HPDE6-E6E7 (cell line): Measurements from ENCODE around the gene C19orf85.
"Not testable (repeated sequence)": the region's sequence is repeated elsewhere in the genome, so short reads cannot be mapped to it uniquely, and the experiment has no call there.

Experiments used
- DNase-seq: peaks from one replicate; pipeline ENCODE4 v3.0.0; 2011; ENCODE audit warnings: missing footprints; ENCODE audit errors: extremely low spot score

C19orf85 gene

DNA sequence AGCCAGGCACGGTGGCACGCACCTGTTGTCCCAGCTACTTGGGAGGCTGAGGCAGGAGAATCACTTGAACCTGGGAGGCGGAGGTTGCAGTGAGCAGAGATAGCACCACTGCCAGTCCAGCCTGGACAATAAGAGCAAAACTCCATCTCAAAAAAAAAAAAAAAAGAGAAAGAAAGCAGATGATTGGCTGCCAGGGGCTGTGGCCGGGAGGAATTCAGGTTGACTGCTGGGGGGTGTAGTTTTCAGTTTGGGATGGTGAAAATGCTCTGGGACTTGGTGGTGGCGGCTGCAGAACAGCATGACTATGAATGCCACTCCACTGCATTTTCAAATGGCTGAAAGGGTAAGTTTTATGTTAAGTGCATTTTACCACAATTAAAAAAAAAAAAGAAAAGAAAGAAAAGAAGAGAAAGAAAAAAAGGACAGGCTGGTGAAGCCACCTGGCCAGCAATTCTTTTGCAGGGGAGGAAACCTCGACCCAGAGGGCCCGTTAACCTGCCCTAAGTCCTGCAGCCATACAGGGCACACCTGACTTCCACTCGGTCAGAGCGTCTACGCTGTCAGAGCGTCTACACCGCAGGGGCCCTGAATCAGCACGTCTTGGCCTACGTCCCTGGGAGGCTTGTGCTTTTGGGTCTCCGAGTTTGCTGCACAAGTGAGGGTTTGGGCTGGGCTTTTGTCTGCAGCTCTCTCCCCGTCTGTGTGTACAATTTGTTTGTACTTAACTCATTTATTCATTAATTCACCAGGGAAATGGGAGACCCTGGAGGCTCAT, 6.7 kb downstream of the C19orf85 start:
- DNase-seq = no peak

DNA sequence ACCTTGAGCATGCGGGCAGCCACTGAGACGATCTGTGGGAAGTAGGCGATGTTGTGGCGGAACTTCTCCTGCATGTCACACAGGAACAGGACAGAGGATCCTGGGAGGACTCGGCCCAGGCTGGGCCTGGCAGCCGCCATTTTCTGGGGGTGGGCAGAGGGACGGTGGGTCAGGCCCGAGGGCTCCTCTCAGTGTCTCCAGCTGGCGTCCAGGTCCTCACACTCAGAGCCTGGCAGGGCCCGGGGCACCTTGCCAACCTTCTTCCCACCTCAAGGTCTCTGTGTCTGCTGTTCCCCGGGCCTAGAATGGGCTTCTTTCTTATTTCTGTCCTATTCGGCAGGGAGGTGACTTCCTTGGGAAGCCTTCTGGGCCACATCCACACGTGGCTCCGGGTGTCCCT, 8.2 kb downstream of the C19orf85 start:
- DNase-seq = no peak

DNA sequence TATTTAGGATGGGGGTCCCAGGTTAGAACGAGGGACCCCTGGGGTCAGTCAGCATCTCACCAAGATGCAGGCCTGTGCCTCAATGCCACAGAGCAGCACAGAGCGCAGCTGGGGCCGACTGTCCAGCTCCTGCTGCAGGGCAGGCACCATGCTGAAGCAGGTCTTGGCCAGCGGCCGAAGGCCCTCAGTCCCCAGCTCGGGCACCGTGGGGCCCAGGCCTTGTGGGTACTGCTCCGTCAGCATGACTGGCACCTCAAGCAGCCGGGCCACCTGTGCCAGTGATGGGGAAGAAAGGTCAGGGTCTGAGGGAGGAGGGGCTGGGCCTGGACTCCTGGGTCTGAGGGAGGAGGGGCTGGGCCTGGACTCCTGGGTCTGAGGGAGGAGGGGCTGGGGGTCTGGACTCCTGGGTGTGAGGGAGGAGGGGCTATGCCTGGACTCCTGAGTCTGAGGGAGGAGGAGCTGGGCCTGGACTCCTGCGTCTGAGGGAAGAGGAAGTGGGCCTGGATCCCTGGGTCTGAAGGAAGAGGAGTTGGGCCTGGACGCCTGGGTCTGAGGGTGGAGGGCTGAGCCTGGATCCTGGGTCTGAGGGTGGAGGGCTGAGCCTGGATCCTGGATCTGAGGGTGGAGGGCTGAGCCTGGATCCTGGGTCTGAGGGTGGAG, 8.8 kb downstream of the C19orf85 start:
- no peak for DNase-seq

DNA sequence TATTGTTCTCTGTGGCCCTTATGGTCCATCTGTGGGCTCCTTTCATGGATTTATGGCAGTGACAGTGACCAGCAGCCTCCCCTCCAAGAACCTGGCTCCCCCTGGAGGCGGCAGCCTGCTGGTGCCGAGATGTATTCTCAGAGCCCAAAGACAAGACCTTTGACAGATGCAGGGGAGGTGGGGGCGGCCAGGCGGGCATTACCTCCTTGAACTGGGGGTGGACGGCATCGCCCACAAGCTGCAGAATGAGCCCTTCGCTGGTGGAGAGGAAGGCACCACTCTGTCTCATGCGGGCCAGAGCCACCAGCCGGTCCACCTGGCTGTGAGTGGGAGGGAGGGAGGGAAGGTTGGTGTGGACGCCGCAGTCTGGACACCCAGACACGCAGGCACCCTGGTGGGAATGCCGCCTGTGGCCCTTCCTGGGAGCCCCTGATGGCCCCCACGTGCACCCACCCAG, 9.7 kb downstream of the C19orf85 start:
- no peak for DNase-seq

DNA sequence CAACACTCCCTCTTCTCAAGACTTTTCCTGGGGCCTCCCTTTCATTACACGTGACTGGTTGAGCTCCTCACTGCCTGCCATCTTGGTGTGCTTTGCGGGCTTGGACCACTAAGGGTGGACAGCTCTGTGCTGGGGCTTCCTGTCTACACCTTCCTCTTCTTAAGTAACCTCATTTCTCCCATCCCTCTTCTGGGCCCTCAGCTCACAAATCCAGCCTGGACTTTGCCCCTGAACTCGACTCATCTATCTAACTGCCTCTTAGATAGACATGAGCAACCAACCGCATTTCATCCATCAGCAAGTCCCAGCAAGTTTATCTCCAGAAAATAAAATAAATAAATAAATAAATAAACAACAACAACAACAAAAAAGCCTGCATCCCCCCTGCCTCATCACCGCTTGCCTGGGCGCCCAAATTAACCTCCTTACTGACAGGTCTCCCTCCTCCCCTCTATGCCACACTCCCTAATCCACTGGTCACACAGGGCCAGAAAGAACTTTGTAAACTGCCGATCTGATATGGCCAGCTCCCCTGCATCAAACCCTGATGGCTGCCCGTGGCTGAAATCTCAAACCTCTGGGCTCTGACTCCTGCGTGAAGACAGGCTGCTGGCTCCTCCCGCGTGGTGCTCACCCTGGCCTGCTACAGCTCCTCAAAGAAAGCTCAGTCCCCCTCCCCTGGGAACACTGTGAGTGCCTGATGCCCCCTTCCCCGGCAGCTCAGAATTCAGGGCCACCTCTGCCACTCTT, 10.9 kb downstream of the C19orf85 start:
- no peak for DNase-seq

DNA sequence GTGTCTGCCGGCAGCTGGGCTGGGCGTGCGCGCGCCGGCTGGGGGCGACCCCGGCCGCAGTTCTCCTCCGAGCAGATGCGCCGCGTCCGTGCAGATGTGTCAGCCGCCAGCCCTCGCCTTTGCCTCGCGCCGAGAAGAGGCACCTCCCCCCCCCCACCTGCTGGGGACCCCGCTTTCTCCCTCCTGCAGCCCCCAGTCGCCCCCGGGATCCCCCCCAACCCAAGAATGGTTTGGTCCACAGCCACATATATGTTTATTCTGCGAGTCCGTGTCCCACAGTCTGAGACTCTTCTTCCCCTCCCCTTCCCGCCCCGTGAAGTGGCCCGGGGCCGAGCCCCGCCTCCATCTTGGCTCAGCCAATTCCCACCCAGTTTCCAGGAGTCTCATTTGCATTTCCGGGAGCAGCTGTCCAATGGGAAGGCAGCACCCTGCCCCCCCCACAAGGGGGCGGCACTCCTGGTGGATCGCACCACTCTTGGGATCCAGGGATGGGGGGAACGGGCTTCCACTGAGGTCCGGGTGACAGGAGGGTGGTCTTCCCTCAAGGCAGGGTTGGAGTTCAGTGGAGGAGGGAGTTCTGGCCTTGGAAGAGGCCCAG, 11.7 kb downstream of the C19orf85 start:
- DNase-seq = no peak

DNA sequence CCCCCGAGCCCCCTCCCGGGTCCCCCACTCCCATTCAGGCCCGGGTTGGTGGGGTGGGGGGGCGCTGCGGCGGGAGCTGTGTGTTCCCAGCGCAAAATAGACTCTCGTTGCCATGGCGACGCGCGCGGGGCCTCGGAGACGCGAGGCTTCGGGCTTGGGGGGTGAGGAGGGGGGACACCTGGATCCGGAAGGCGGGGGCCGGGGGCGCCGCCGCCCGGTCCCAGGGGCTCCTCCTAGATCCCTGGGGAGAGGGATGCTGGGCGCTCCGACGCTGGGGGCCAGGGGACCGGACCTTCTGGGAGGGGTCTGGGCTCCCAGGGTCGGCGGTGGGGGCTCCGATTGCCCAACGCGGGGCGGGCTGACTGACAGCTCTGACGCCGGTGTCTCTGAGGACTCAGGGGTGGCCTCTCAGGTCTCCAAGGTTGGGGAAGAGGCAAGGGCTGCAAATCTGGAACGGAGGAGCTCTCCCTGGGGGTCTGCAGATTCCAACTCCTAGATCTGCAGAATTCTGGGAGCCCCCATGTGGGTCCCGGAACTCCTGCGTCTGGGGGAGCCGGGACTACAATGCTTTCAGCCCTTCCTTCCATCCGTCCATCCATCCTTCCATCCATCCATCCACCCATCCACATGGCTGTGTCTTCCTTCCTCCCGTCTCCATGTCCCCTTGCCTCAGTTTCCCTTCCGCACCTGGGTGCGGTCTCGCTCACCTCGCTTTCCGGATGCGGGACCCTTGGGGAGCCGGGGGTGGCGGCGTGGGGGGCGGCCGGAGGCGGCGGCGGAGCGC, 12.4 kb downstream of the C19orf85 start:
- no peak for DNase-seq

DNA sequence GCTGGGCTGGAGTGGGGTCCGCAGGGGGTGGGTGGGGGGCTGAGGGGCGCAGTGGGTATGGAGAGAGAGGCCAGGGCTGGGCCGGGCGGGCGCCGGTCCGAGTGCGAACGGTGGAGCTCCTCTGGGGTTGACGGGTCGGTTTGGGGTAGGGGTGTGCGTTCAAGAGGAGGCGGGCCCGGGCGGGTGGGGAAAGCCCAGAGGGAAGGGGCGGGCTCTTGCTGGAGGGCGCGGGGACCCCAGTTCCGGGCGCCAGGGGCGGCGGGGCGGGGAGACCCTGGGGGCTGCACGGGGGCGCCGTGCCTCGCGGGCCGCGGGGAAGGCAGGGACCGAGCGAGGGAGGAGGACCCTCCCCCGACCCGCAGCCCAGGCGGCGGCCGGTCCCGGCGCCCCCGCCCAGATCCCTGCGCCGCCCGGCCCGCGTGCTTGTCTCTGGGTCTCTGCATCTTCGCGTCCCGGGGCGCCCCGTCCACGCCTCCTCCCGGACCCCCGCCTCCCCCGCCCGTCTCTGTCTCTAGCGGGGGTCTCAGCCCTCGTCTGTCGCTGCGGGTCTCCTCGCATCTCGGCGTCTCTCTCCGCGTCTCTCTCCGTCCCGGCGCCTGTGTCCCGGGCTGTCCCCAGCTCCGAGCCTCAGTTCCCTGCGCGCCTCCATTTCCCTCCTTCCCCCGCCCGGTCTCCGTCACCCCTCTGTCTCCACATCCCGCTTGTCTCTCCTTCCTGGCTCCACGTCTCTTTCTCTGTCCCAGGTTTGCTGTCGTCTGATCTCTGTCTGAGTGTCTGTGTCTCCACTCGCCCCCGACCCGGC, 13.2 kb downstream of the C19orf85 start:
- no peak for DNase-seq

DNA sequence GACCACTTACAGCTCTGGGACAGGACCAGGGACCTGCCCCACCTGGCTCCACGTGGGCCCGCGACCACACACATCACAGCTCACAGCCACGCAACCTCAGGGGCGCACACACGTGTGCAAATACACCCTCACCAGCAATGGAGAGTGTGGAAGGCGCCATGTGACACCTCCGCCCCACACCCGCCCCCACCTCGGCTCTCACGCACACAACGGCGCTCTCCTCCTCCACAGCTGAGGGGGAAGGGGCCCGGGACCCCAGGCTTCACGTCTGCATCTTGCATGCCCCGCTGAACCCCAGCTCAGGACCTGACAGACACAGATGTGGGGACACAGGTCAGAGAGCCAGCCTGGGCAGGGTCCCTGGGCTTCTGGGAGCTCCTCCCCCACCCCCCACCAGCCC, 15.1 kb downstream of the C19orf85 start:
- DNase-seq = no peak

DNA sequence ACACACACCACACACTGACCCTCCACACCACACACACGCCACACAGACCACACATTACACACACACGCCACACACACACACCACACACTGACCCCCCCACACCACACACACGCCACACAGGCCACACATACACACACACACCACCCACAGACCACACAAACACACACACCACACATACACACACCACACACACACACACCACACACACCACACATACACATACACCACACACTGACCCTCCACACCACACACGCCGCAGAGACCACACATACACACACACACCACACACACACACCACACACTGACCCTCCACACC, 16.4 kb downstream of the C19orf85 start:
- DNase-seq = not testable (repeated sequence)

DNA sequence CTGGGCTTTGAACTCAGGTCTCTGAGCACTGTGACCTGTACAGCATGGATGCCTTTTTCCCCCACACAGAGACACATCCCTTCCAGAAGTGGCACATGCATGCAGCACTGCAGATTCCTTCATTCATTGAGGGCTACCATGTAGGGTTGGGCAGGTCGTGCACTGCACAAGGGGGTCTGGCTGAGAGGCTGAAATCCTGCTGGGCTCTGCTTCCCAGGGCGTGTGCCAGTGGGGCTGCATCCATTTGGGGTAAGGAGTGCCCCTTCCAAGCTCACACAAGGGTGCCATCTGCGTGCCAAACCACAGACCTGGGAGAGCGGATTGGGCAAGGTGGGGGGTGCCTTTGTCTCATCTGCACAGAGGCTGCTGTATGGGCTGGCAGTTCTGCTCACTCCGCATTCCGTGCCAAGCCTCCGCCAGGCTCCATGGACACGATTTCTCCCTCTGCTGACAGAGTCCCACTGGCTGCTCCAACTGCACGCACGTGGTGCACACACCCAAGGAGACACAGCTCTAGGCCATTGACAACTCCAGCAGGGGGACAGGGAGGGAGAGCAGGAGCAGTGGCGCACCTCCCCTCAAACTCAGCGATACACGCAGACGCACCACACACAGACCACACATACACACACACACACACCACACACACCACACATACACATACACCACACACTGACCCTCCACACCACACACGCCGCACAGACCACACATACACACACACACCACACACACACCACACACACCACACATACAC, 17.0 kb downstream of the C19orf85 start:
- peak; percentile 59 for DNase-seq

DNA sequence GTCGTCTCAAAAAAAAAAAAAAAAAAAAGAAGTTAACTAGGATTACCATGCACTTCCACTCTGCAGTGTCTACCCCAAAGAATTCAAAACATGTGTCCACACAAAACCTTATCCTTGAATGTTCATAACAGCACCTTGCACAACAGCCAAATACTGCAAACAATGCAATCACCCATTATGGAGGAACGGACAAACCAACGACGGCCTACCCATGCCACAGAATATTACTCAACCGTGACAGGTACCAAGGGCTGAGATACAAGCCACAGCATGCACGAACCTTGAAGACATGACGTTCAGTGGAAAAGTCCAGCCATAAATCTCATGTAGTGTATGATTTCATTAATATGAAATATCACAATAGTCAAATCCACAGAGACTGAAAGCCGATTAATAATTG, 18.5 kb downstream of the C19orf85 start:
- peak; percentile 83 for DNase-seq

DNA sequence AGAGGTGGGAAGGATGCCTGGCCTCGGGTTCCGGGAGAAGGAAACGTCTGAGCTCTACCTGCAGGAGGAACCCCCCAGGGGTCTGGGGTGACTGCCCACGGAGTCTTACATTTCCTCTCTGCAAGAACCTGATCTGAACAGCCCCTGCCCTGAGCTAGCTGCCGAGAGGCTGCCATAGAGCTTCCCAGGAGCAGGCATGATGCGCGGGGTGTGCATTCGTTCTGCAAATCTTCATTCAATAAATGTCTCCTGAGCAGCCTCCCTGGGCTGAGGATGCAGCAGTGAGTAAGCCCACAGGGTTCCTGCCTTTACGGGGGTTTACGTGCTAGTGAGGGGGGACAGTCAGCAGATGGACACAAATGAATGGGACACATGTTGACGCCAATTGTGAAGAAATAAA, 19.9 kb downstream of the C19orf85 start:
- DNase-seq = no peak

DNA sequence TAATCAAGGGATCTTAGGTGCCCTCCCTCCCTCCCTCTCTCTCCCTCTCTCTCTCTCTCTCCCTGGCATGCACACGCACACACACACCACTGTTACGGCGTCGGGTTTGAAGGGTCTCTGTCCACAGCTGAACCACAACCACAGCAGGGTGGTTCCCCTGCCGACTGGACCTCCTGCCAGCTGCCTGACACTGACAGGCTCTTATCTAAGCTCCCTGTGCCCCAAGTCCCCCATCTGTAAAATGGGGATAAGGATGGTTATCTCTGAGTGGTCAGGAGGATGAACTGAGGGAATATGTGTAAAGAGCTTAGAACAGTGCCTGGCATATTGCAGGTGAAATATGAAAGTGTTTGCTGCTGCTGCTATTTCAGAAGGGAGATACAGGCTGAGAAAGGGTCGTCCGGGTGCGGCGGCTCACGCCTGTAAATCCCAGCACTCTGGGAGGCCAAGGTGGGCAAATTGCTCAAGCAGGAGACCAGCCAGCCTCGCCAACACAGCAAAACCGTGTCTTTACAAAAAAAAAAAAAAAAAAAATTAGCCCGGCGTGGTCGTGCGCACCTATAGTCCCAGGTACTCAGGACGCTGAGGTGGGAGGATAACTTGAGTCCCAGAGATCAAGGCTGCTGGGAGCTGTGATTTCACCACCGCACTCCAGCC, 20.6 kb downstream of the C19orf85 start:
- DNase-seq = no peak

DNA sequence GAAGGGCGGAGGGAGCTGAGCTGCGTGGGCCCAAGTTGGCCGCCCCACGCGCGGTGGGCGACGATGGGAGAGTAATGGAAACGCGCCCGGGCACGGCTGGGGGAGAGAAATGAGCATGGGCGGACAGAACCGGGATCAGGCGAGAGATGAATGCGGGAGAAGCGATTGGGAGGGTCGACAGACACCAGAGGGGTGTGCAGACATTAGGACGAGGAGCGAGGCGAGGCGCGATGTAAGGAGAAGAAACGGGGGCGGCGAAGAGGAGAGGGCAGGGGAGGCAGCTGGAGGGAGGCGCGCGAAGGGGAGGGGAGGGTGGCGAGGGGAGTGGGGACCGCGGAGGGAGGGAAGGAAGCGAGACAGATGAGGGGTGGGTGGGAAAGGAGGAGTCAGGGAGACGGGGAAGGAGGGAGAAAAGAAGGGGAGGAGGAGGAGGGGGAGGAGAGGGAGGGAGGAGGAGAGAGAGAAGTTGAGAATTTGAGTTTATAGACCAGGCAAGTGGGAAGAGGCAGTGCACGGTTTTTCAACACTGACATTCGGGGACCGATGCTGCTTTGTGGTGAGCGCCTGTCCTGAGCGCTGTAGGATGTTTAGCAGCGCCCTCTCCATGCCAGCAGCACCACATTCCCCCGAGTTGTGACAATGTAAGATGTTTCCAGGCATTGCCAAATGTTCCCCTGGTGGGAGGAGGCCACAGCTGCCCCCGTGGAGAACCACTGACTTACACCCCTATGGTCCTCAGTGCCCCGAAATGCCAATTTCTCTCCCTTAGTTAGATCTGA, 21.3 kb downstream of the C19orf85 start, which contains the start of gene SHISA7:
Gene SHISA7, minus strand, starts transcription at position 256 of the 779 bp plus-strand sequence. CDS start 437 bp downstream, outside the sequence.
- DNase-seq = no peak

DNA sequence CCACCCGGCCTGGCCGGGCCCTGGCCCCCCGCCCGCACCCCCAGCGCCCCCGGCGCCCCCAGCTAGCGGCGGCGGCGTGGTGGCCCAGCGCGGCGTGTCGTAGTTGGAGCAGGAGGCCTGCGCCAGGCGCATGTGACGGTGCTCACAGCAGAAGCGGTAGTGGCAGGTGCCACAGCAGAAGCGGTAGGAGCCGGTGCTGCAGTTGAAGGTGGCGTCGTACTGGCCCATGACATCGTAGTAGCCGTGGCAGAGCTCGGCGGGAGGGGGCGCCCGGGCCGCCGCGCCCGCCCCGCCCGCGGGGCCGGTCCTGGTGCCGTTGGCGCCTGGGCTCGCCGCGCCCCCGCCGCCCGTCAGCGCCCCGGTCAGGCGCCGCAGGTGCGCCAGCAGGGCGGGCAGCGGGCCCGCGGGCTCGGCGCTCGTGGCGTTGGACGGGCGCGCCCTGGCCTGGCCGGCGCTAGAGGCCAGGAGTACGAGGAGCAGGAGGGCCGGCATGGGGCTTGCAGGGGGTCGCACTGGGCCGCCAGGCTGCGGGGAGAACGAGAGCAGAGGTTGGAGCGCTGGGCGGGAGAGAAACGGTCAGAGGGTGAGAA, 22.1 kb downstream of the C19orf85 start:
- DNase-seq = no peak

DNA sequence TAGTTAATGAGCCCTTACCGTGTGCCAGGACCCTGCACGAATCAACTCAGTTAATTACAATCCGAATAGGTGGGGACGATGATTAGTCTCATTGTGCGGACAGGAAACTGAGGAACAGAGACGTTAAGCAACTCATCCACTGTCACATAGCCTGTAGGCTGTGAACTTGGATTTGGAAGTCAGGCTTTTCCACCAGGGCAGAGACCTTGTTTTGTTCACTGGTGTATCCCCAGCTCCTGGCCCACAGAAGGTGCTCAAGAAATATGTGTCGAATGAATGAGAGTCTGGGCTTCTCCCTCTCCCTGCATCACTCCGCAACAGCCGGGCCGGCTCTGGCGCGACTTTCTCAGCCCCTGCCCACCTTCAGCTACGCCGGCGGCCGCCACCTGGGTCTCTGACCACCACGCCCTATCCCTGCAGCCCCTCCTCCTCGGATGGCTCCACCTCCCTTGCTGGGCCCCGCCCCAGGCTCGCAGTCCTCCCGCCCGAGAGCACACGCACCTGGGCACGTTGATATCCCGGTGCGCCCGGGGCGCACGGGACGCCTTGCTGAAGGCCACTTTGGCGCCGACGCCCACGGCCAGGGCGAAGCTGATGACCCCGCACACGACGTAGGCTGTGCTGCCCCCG, 22.7 kb downstream of the C19orf85 start:
- DNase-seq = no peak

DNA sequence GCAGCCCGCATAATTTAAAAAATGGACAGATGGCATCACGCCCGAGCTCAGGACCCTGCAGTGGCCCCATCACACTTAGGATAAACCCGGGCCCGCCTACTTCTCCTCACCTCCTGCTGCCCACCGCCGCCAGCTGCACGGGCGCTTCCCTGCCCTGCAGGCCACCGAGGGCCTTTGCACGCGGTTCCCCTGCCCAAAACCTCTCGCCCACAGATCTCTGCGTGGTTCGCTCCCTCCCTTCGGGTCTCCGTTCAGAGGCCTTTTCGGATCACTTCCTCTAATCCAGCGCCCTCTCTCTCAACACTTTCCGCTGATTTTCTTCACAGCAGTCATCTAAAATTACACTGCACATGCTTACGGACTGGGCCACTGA, 23.2 kb downstream of the C19orf85 start:
- no peak for DNase-seq
